22Rv1 (cell line): ENCODE measurements around the gene SLC6A6.

Experiments
- CTCF ChIP-seq: fragments of 450-650 bp; IDR thresholded peaks from 2 replicates; pipeline ENCODE4 v1.5.1; 2017; ENCODE audit warnings: mild to moderate bottlenecking
- ZFX ChIP-seq: fragments of 450-650 bp; IDR thresholded peaks from 2 replicates; pipeline ENCODE4 v1.6.1; 2017; ENCODE audit warnings: antibody characterized with exemption, borderline replicate concordance

GRCh38 chr3:14471690-14472089, 69.3 kb downstream of the SLC6A6 start:
- TF ChIP-seq CTCF: no peak
- no peak for TF ChIP-seq ZFX
